K562 (cell line): ENCODE data around the gene SNRPD2. TPM values are rescaled to one million over a fixed set of nuclear protein-coding genes. Genes with fewer than 3 reads are reported as not detected.

Experiments
- CBFB ChIP-seq: sonication (generic); formaldehyde crosslinking; IDR thresholded peaks from 2 replicates; pipeline ENCODE4 v1.4.0; 2020; ENCODE audit warnings: mild to moderate bottlenecking, missing genetic modification reagents
- CBX1 ChIP-seq: sonication (generic); IDR thresholded peaks from 2 replicates; pipeline ENCODE4 v1.6.1; 2016; ENCODE audit warnings: antibody characterized with exemption, low read depth, mild to moderate bottlenecking
- CBX3 ChIP-seq, 2 experiments: IDR thresholded peaks; 1 replicate in 1 of 2; 2 replicates in 1 of 2; pipeline ENCODE4 v1.6.1; 2012; ENCODE audit warnings: inconsistent platforms in 2 of 2, low read length in 2 of 2, borderline replicate concordance in 1 of 2, control low read depth in 1 of 2
- DACH1 ChIP-seq: fragments of 450-650 bp; IDR thresholded peaks from 2 replicates; pipeline ENCODE4 v1.6.1; 2018; ENCODE audit not compliant: partially characterized antibody
- E2F4 ChIP-seq: sonication (generic); formaldehyde crosslinking; IDR thresholded peaks from 2 replicates; pipeline ENCODE4 v1.8.0; 2022; ENCODE audit warnings: mild to moderate bottlenecking, low read depth, missing genetic modification reagents
- EHMT2 ChIP-seq: fragments of 450-650 bp; IDR thresholded peaks from 2 replicates; pipeline ENCODE4 v1.6.1; 2018; ENCODE audit warnings: antibody characterized with exemption
- ESRRA ChIP-seq: fragments of 450-650 bp; IDR thresholded peaks from 2 replicates; pipeline ENCODE4 v1.6.1; 2014; ENCODE audit warnings: low read depth, mild to moderate bottlenecking, moderate library complexity, borderline replicate concordance
- FOXK2 ChIP-seq, 2 experiments: fragments of 450-650 bp; IDR thresholded peaks in 1 of 2; conservative IDR thresholded peaks in 1 of 2; 2 replicates each; pipeline ENCODE4 v1.6.1; 2016; ENCODE audit warnings: low read depth in 2 of 2, mild to moderate bottlenecking in 1 of 2
- HDAC1 ChIP-seq, 2 experiments: fragments of 450-650 bp; IDR thresholded peaks; 2 replicates each; pipeline ENCODE4 v1.6.1; 2016 to 2017; ENCODE audit warnings: inconsistent platforms in 1 of 2, mild to moderate bottlenecking in 1 of 2, moderate library complexity in 1 of 2
- HDAC2 ChIP-seq: fragments of 450-650 bp; IDR thresholded peaks from 2 replicates; pipeline ENCODE4 v1.6.1; 2016; ENCODE audit warnings: mild to moderate bottlenecking
- MAFF ChIP-seq: IDR thresholded peaks from 2 replicates; pipeline ENCODE4 v1.6.1; 2012; ENCODE audit warnings: low read length, improper control_type of control experiment
- MBD2 ChIP-seq: sonication (generic); IDR thresholded peaks from 2 replicates; pipeline ENCODE4 v1.6.1; 2016; ENCODE audit warnings: low read depth, borderline replicate concordance
- MTA2 ChIP-seq: fragments of 450-650 bp; IDR thresholded peaks from 2 replicates; pipeline ENCODE4 v1.6.1; 2016; ENCODE audit warnings: low read depth
- OTX1 ChIP-seq: fragments of 450-650 bp; formaldehyde crosslinking; IDR thresholded peaks from 2 replicates; pipeline ENCODE4 v1.4.0; 2022; ENCODE audit warnings: mild to moderate bottlenecking
- PKNOX1 ChIP-seq: fragments of 450-650 bp; IDR thresholded peaks from 2 replicates; pipeline ENCODE4 v1.6.1; 2016
- POLR2A ChIP-seq: fragments of 450-650 bp; conservative IDR thresholded peaks from 2 replicates; pipeline ENCODE4 v1.6.1; 2016
- RBM22 ChIP-seq: fragments of 200-400 bp; formaldehyde crosslinking; IDR thresholded peaks from 2 replicates; pipeline ENCODE4 v1.6.1; 2018; ENCODE audit warnings: low read length, low read depth; ENCODE audit not compliant: poor library complexity, severe bottlenecking
- RCOR1 ChIP-seq, 2 experiments: IDR thresholded peaks; 2 replicates each; pipeline ENCODE4 v1.6.1; 2012; ENCODE audit warnings: low read depth in 2 of 2, low read length in 2 of 2, borderline replicate concordance in 1 of 2, improper control_type of control experiment in 1 of 2
- SMAD1 ChIP-seq: fragments of 150-350 bp; IDR thresholded peaks from 2 replicates; pipeline ENCODE4 v1.6.1; 2014; ENCODE audit warnings: low read length, low read depth; ENCODE audit not compliant: partially characterized antibody
- STAT5A ChIP-seq: IDR thresholded peaks from 2 replicates; pipeline ENCODE4 v1.6.1; 2012; ENCODE audit warnings: low read length, inconsistent platforms, borderline replicate concordance
- TGIF2 ChIP-seq: sonication (generic); formaldehyde crosslinking; IDR thresholded peaks from 2 replicates; pipeline ENCODE4 v1.8.1; 2022; ENCODE audit warnings: mild to moderate bottlenecking, missing genetic modification reagents, moderate library complexity
- TOE1 ChIP-seq, 2 experiments: fragments of 450-650 bp in 1 of 2; sonication (generic) in 1 of 2; formaldehyde crosslinking in 1 of 2; IDR thresholded peaks; 2 replicates each; pipeline versions ENCODE4 v1.7.1 to v1.8.0; 2016 to 2022; ENCODE audit warnings: borderline replicate concordance in 2 of 2, mild to moderate bottlenecking in 2 of 2, antibody characterized with exemption in 1 of 2, inconsistent platforms in 1 of 2, low read depth in 1 of 2, missing genetic modification reagents in 1 of 2, moderate library complexity in 1 of 2
- ZBTB1 ChIP-seq: sonication (generic); formaldehyde crosslinking; IDR thresholded peaks from 2 replicates; pipeline ENCODE4 v1.8.1; 2023; ENCODE audit warnings: missing genetic modification reagents, low read depth, mild to moderate bottlenecking, borderline replicate concordance
- ZBTB7A ChIP-seq: IDR thresholded peaks from 2 replicates; pipeline ENCODE4 v1.6.1; 2011; ENCODE audit warnings: low read depth, mild to moderate bottlenecking, low read length, moderate library complexity, borderline replicate concordance; ENCODE audit not compliant: control insufficient read depth
- ZNF274 ChIP-seq: IDR thresholded peaks from 2 replicates; pipeline ENCODE4 v1.6.1; 2011; ENCODE audit warnings: low read depth, mild to moderate bottlenecking, low read length, moderate library complexity, borderline replicate concordance
- ZNF3 ChIP-seq: fragments of 250-450 bp; sonication (Bioruptor Pico); IDR thresholded peaks from 2 replicates; pipeline ENCODE4 v1.5.0; 2021; ENCODE audit warnings: mild to moderate bottlenecking, moderate library complexity
- polyA plus RNA-seq, 8 experiments: library from polyadenylated mRNA; depleted of rRNA in 4 of 8; stranded (reverse) in 5 of 8; unstranded in 3 of 8; fragments of >200 nt; fragmentation: Nextera tagmentation in 2 of 8; fragmentation: Illumina TruSeq in 1 of 8; extraction: Ambion mirVana in 2 of 8; extraction: Trizol in 1 of 8; gene quantifications; 2 replicates each; pipeline versions ENCODE4 v1.2.1 to v1.2.3, GENCODE V29; 2011 to 2014; ENCODE audit warnings: inconsistent platforms in 1 of 8, missing spikeins in 1 of 8
- total RNA-seq, 7 experiments: library from RNA; depleted of rRNA in 6 of 7; stranded (reverse); fragments of >200 nt in 6 of 7; fragmentation: Illumina TruSeq in 2 of 7; extraction: Trizol in 2 of 7; gene quantifications; 2 replicates each; pipeline versions ENCODE4 v1.2.1 to v1.2.3, GENCODE V29; 2011 to 2021; ENCODE audit warnings: low replicate concordance in 1 of 7

SNRPD2 gene
- total and polyA plus RNA-seq, 9 of the 15 experiments (the other 6 are each of a cell fraction or from before 2014, with no cell fraction given) = 728 to 4,411 (median 1,029) TPM

GRCh38 chr19:45667620-45668341, 24.0 kb downstream of the SNRPD2 start, which contains the start of gene GIPR (continued):
- TF ChIP-seq ZBTB7A = peak; percentile 81; the same call in 1 of the 2 replicates
- 0 out of 2 replicates have a peak, but pooled peaks have one; percentile 54 for TF ChIP-seq E2F4 (CRISPR knock-in tag)
- TF ChIP-seq MTA2 = no peak
- no peak for TF ChIP-seq HDAC2
- no peak for TF ChIP-seq TGIF2
- TF ChIP-seq OTX1 (CRISPR knock-in tag) = 0 out of 2 replicates have a peak, but pooled peaks have one; percentile 15
- peak in 1 of 2 experiments; percentile 37; a peak in 1 of 4 replicates for TF ChIP-seq HDAC1 (IDR thresholded peaks at IDR 0.05)
- no peak for TF ChIP-seq ZNF3 (CRISPR knock-in tag)
- no peak for TF ChIP-seq STAT5A
- TF ChIP-seq TOE1 (IDR thresholded peaks at IDR 0.05; ENCODE audit: borderline replicate concordance) = no peak
- TF ChIP-seq TOE1 (CRISPR knock-in tag; IDR thresholded peaks at IDR 0.05; ENCODE audit: borderline replicate concordance, low read depth) = no peak
- TF ChIP-seq FOXK2 (conservative IDR thresholded peaks at IDR 0.05 in 1 of 2, IDR thresholded peaks at IDR 0.05 in 1 of 2; ENCODE audit: low read depth in 2 of 2) = peak in 1 of 2 experiments; percentile 38; a peak in 1 of 4 replicates
- 0 out of 2 replicates have a peak, but pooled peaks have one; percentile 28 for TF ChIP-seq MAFF
- TF ChIP-seq PKNOX1 = peak; percentile 95
- TF ChIP-seq DACH1 = peak; percentile 65
- TF ChIP-seq ZNF274 = no peak
- no peak for TF ChIP-seq CBFB (CRISPR knock-in tag)
- 0 out of 4 replicates have a peak, but pooled peaks of 1 of the 2 experiments have one; percentile 18 for TF ChIP-seq RCOR1 (IDR thresholded peaks at IDR 0.05; ENCODE audit: borderline replicate concordance in 1 of 2, low read depth in 2 of 2, low read length in 2 of 2)
- TF ChIP-seq POLR2A = peak; percentile 87
- no peak for TF ChIP-seq RBM22
- peak; percentile 90 for TF ChIP-seq ESRRA
- TF ChIP-seq CBX3 (IDR thresholded peaks at IDR 0.05; ENCODE audit: borderline replicate concordance in 1 of 2, low read length in 2 of 2) = peak in 1 of 2 experiments; percentile 53; a peak in 1 of 3 replicates
- no peak for TF ChIP-seq ZBTB1 (CRISPR knock-in tag)
- TF ChIP-seq EHMT2 = peak; percentile 78; the same call in 1 of the 2 replicates
- TF ChIP-seq MBD2 = peak; percentile 40; the same call in 1 of the 2 replicates
- TF ChIP-seq CBX1 = peak; percentile 45
- peak; percentile 58 for TF ChIP-seq SMAD1
